HG02970 (cell line): ENCODE results near the gene GSAP.
A peak's percentile ranks its signal among the peaks of the same experiment; 100 is the strongest.
"Not testable (repeated sequence)": the region's sequence is repeated elsewhere in the genome, so short reads cannot be mapped to it uniquely, and the experiment has no call there.

Experiments used
- ATAC-seq: cut with Tn5 transposase; IDR thresholded peaks from one replicate; pipeline ENCODE4 v1.9.1; 2021; ENCODE audit warnings: mild to moderate bottlenecking, moderate library complexity, moderate number of reproducible peaks; ENCODE audit not compliant: unreplicated experiment, low FRiP score

GSAP gene

GRCh38 chr7:77306231-77307067, 109.7 kb downstream of the GSAP start:
- ATAC-seq: no peak

GRCh38 chr7:77295549-77295948, 120.6 kb downstream of the GSAP start:
- ATAC-seq: no peak

- ATAC-seq: no peak
Measured at GRCh38 chr7:77293046-77293445, 123.1 kb downstream of the GSAP start.

GRCh38 chr7:77290425-77290824, 125.7 kb downstream of the GSAP start:
- ATAC-seq: no peak

- ATAC-seq: no peak
Measured at GRCh38 chr7:77289387-77289786, 126.8 kb downstream of the GSAP start.

GRCh38 chr7:77288676-77289320, 127.4 kb downstream of the GSAP start:
- ATAC-seq: no peak

GRCh38 chr7:77284616-77285015, 131.5 kb downstream of the GSAP start:
- no peak for ATAC-seq

- ATAC-seq: no peak
Measured at GRCh38 chr7:77284005-77284404, 132.1 kb downstream of the GSAP start.

GRCh38 chr7:77282897-77283296, 133.3 kb downstream of the GSAP start:
- ATAC-seq: no peak

GRCh38 chr7:77281780-77282478, 134.2 kb downstream of the GSAP start:
- no peak for ATAC-seq

GRCh38 chr7:77276120-77276519, 140.0 kb downstream of the GSAP start:
- ATAC-seq: no peak

GRCh38 chr7:77275663-77276062, 140.5 kb downstream of the GSAP start:
- ATAC-seq: not testable (repeated sequence)

GRCh38 chr7:77271766-77272165, 144.4 kb downstream of the GSAP start:
- no peak for ATAC-seq

- ATAC-seq: no peak
Measured at GRCh38 chr7:77270094-77270480, 146.1 kb downstream of the GSAP start.

- peak; percentile 66 for ATAC-seq
Measured at GRCh38 chr7:77269360-77270093, 146.6 kb downstream of the GSAP start.

GRCh38 chr7:77266291-77266794, 149.8 kb downstream of the GSAP start:
- ATAC-seq: no peak

- no peak for ATAC-seq
Measured at GRCh38 chr7:77265666-77266065, 150.5 kb downstream of the GSAP start.

GRCh38 chr7:77262316-77262715, 153.8 kb downstream of the GSAP start:
- no peak for ATAC-seq
